ENCODE results near the gene PPP2R3B.
"Not testable (repeated sequence)": the region's sequence is repeated elsewhere in the genome, so short reads cannot be mapped to it uniquely, and the experiment has no call there.

Gene PPP2R3B

DNA sequence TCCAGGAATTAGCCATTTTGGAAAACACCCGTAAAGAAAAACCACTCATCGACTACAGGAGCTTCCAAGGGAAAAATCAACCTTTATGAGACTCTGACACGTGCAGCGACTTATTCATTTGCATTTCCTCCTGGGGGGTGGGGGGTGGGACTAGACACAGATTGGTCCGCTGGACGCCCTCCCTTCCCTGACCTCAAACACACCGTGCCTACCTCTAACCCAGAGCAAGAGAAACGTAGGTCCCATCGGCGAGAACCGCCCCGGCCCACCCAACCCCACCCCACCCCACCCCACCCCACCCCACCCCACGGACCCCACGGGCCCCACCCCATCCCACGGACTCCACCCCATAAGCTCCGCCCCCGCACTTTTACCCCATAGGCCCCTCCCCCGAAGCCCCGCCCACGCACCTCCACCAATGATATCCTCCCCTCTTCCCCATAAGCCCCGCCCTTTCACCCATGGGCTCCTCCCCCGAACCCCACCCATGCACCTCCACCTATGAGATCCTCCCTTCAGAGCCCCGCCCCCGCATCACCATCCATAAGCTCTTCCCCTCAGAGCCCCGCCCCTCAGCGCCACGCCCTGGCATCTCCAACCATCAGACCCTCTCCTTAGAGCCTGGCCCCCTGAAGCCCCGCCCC lies 69.2 kb downstream of the PPP2R3B start:
- no peak for DNase-seq

DNA sequence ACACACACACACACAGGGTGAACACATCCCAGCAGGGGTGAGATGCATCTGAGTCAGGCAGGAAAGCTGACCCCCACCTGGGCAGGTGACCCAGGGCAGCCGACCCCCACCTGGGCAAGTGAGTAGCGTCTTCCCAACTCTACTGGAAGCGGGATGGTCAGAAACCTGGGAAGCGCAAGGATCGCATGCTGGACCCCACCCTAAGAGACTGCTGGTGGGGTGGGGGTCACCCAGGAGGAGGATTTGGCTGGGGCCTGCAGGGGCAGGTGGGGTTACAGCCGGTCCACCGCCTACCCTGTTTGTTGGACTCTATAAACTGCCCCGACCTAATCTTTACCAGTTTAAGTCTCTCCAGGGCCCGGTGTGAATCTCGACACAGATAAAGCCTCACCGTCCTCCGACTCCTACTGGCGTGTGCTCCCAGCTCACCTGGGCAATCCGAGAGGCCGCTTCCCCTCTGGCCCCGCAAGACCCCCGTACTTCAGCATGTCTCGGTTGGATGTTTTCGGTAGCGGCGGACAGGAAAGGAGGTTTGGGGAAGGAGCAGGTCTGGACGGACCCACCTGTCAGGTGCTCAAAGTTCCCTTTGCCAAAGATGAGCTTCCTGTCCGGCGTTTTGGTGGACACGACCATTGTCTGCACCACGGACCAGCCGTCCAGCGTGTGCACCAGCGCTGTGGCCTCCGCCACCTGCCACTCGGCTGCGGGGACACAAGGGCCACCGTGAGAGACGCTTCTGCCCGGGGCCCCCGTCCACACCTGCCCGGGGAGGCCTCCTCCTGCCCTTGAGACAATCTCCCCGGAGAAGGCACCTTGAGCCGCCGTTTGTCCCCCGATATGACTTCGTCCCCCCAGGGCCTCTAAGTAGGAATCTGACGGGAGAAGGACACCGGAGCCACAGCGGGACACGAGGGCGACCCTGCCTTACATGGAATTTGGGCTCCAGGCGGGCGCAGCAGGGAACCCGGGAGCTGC lies 70.1 kb downstream of the PPP2R3B start:
- no peak for DNase-seq

DNA sequence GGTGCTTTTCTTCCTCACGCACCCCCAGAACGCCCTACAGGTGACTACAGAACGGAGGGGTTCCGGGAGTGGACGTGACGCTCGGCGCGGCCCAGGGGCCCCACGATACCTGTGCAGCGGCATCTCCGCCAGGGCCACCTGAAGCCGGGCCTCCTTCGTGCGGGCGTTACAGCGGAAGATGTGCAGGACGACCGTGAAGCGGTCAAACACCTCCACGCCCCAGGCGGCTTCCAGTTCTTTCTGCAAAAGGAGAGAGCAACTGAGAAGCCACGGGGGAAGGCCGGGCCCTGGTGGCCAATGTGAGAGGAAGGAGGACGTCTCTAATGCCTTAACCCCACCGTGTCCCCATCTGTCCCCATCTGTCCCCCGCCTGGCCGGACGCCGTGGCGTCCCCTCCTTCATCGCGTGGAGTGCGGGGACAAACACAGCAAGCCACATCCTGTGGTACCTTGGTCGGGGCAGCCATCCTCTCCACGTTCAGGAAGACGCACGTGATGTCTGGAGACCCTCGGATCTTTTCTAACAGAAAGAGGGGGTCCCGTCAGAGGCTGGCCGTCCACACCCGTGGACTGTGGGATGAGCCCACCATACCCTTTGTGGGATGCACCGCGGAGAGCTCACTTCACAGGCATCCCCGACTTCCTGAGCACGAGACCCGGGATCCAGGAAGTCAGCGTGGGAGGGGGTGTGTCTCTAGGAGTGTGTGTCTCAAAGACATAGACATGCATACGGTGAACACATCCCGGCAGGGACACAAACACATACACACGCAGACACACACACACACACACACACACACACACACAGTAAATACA lies 71.7 kb downstream of the PPP2R3B start:
- no peak for DNase-seq

DNA sequence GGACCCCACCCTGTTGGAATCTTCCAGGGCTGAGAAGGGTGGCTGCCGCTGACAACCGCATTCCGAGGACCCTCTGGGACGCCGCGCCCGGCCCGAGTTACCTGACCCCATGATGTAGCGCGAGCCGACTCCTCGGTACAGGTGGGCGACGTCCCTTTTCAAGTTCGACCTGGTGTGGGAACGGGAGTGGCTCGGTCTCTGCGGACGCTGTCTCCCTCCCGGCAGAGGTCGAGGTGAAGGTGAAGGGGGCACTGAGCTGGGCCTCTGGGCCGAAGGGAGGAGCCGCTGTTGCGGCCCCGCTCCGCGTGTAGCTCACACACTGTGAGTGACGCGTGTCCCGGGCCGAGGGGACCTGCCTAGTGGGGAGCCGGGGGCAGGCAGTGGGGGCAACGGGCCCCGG lies 72.7 kb downstream of the PPP2R3B start:
- no peak for DNase-seq

DNA sequence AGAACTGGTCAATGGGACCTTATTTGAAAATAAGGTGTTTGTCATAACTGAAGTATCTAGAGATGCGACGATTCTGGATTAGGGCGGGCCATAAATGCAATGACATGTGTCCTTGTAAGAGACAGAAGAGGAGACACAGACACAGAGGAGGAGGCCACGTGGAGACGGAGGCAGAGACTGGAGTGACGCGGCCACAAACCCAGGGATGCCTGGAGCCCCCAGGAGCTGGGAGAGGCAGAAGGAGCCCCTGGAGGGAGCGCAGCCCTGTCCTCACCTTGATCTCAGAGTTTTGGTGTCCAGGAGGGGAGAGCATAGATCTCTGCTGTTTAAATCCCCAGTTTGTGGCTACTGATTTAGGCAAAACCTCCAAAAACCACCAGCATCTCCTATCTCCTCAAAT lies 73.2 kb downstream of the PPP2R3B start:
- no peak for DNase-seq

DNA sequence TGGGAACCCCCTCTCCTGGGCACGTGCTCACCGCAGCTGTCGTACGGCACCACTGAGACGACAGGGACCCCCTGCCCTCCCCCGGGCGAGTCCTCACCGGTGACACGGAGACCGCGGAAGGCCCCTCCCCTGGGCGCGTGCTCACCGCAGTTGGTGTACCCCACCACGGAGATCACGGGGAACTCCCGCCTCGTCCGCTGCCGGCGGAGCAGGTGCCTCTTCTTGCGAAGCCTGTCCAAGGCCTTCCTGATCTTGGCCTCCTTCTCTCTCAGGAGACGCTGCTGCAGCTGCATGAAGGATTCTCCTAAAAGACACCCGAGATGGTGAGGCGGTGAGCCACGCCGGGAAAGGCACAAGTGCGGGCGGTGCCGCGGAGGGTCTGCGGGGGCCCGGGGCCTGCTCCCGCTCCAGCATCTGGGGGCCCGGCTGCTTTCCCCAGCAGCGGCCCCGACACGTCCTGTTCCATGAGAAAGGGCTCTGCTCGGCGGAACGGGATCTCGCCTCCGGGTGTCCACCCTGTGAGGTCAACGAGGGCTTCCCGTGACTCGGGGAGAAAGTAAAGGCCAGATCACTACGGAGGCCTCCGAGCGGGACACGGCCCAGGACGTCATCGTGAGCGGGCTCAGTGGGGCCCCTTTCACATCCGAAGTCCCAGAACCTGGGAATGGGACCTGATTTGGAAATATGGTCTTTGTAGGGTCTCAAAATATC lies 73.9 kb downstream of the PPP2R3B start:
- DNase-seq, result no peak

DNA sequence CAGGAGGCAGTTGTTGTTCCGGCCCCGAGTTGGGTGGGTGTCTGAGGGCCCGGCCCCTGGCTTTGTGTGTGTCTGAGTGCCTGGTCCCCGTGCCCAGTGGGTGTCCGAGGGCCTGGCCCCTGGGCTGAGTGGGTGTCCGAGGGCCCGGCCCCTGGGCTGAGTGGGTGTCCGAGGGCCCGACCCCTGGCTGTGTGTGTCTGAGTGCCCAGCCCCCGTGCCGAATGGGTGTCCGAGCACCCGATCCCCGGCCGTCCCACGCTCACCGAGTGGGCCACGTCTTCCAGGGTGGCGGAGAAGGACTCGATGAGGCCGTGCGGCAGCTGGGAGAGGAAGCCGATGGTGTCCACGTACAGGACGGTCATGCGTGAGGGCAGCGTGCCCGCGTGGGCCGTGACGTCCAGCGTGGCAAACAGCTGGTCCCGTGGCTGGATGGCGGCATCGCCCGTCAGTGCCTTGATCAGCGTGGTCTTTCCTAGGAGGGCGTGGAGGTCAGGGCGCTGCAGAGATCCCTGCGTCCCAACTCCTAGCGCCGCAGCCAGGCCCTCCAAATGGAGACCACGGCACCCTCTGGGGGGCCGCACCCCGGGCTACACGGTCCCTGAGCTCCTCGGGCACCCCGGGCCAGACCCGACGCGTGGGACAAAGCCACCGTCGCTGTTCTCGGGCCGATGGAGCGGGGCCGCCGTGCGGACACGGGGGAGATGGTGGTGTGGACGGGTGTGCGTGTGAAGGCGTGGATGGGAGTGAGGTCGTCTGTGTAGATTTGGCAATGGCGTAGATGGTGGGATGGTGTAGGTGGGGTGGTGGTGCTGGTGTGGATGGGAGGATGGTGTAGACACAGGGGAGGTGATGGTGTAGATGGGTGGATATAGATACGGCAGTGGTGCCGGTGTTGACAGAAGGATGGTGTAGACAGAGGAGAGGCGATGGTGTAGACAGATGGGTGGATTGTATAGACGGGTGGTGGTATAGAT lies 75.3 kb downstream of the PPP2R3B start:
- DNase-seq, result no peak

DNA sequence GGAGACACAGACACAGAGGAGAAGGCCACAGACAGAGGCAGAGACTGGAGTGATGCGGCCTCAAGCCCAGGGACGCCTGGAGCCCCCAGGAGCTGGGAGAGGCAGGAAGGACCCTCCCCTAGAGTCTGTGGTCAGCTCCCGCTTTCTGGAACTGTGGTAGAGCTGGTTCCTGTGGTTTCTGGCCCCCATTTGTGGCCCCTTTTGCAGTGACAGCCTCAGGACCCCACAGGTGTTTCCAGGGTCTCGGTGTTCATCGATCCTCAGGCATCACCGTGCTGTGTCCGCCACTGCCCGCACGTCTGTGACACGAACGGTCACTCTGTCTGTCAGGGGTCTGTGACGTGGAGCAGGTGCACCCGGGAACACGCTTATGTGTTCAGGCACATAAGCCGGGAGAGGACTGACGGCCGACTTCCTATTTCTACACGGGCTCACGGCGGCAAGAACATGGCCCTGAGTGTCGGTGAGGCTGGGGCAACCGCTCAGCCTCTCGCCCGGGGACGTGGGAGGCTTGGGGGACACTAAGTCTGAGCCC lies 76.0 kb downstream of the PPP2R3B start:
- no peak for DNase-seq

DNA sequence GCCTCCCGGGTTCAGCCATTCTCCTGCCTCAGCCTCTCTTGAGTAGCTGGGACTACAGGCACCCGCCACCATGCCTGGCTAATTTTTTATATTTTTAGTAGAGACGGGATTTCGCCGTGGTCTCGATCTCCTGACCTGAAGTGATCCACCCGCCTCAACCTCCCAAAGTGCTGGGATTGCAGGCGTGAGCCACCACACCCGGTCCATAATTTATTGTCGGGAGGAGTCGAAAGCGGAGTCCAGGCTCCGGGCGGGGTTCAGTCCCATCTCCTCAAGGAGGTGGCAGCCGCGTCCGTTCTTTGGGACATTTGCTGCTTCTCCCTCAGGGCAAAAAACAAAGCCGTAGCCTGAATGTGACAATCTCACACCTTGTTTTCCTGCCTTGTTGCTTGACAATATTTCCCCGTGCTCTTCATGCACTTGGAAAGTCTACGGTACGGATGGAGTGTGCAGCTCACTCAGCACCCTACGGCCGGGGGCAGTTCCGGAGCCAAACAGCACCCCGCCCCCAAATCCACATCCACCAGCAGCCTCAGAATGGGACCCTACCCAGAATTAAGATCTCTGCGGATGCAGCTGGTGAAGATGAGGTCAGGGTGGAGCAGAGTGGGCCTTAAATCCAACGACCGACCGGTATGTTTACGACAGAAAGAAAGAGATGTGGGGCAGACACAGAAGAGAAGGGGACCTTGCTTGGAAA lies 77.7 kb downstream of the PPP2R3B start:
- no peak for DNase-seq

DNA sequence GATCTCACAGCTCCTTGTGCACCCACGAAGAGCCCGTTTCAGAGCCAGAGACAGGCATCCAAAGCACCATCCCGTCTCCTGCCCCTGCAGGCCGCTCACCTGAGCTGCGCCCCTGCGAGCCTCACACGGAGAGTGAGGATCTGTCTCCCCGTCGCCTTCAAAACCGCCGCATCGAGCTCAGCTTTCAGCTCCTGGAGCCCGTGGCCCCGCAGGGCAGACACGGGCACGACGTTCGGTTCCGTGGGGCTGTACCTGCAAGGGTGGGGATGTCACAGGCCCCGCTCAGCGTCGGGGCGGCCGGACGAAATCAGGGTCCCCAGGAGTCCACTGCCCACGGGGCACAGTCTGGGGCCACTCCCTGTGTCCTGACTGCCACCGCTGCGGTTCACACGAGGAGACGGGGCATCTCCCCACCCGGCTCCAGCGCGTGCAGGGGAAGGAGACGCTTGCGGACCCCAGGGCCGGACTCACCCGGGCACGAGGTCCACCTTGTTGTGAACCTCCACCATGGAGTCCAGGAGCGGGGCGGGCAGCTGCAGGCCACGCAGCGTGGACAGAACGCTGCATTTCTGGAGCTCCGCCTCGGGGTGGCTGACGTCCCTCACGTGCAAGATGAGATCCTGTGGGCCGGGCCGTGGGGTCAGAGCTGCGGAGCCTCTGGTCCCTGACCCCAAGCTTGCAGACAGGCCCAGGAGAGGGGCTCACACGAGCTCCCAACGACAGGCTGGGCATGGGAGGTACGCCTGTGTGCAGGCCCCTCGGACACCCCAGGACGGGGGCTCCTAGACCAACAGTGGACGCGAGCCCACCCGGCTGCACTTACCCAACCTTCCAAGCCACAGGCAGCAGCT lies 79.2 kb downstream of the PPP2R3B start:
- no peak for DNase-seq

DNA sequence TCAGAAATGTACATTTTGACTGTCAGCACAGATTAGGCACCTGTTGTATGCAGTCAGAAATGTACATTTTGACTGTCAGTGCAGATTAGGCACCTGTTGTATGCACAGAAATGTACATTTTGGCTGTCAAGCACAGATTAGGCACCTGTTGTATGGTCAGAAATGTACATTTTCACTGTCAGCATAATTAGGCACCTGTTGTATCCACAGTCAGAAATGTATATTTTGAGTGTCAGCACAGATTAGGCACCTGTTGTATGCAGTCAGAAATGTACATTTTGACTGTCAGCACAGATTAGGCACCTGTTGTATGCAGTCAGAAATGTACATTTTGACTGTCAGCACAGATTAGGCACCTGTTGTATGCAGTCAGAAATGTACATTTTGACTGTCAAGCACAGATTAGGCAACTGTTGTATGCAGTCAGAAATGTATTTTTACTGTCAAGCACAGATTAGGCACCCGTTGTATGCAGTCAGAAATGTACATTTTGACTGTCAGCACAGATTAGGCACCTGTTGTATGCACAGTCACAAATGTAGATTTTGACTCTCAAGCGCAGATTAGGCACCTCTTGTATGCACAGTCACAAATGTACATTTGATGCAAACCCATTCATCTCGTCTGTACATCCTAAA lies 80.0 kb downstream of the PPP2R3B start:
- not testable (repeated sequence) for DNase-seq

DNA sequence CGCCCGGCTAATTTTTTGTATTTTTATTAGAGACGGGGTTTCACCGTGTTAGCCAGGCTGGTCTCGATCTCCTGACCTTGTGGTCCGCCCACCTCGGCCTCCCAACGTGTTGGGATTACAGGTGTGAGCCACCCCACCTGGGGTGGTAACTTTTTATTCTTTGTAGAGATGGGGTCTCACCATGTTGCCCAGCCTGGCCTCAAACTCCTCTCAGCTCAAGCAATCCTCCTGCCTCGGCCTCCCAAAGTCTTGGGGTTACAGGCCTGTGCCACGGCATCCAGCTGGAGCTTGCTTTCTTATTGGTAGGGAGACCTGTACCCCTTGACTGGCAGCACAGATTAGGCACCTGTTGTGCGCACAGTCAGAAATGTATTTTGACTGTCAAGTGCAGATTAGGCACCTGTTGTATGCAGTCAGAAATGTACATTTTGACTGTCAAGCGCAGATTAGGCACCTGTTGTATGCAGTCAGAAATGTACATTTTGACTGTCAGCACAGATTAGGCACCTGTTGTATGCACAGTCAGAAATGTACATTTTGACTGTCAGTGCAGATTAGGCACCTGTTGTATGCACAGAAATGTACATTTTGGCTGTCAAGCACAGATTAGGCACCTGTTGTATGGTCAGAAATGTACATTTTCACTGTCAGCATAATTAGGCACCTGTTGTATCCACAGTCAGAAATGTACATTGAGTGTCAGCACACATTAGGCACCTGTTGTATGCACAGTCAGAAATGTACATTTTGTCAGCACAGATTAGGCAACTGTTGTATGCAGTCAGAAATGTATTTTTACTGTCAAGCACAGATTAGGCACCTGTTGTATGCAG lies 80.7 kb downstream of the PPP2R3B start:
- not testable (repeated sequence) for DNase-seq

DNA sequence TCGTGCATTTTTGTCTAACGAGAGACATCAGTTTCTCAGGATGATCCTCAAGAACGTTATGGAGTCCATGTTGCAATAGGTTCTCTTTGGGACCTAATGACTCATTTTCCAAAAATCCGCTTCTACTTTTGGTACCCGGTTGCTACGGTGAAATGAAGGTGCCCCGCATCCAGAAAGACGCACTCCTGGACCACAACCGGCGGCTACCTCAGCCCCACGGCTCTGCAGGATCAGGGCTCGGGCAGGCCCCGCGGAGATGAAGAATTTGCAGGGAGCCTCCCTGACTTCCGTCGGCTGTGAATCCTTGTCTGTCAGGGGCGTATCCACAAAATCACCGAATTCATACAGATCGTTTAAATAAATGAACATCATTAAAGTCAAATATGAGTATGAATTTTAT lies 83.7 kb downstream of the PPP2R3B start:
- no peak for DNase-seq

DNA sequence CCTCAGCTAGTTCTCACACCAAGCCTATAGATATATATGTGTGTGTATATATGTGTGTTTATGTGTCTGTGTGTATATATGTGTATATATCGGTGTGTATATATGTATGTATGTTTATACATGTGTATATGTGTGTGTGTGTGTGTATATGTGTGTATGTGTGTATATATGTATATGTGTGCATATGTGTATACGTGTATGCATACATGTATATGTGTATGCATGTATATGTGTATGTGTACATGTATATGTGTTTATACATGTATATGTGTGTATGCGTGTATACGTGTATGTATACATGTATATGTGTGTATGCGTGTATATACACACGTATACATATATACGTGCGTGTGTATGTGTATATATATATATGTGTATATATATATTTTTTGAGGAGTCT lies 86.4 kb downstream of the PPP2R3B start:
- no peak for DNase-seq

DNA sequence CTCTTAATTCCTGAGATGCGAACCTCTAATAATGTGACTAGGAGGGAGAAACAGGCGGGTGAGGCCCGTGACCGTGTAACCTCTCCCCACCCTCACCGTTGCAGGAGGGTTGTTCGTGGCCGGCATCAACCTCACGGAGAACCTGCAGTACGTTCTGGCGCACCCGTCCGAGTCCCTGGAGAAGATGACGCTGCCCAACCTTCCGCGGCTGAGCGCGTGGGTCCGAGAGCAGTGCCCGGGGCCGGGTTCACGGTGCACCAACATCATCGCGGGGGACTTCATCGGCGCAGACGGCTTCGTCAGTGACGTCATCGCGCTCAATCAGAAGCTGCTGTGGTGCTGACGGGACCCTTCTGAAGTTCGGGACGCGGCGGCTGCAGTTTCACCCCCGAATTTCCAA lies 87.7 kb downstream of the PPP2R3B start:
- no peak for DNase-seq

DNA sequence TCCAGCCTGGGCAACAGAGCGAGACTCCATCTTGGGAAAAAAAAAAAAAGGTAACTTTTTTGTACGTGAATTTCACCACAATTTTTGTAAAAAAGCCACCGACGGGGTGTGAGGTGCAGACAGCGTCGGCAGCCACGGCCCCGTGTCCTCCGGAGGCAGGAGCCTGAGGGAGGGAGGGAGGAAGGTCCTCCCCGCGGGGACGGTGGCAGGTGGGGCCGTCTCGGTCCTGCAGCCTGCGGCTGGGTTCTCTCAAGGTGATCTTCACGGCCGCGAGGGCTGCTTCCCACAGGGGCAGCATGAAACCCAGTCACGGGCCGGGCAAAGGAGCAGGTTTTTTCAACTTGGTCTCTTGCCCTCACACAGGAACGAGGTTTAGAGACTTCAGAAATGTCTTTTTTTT lies 91.6 kb downstream of the PPP2R3B start:
- no peak for DNase-seq

DNA sequence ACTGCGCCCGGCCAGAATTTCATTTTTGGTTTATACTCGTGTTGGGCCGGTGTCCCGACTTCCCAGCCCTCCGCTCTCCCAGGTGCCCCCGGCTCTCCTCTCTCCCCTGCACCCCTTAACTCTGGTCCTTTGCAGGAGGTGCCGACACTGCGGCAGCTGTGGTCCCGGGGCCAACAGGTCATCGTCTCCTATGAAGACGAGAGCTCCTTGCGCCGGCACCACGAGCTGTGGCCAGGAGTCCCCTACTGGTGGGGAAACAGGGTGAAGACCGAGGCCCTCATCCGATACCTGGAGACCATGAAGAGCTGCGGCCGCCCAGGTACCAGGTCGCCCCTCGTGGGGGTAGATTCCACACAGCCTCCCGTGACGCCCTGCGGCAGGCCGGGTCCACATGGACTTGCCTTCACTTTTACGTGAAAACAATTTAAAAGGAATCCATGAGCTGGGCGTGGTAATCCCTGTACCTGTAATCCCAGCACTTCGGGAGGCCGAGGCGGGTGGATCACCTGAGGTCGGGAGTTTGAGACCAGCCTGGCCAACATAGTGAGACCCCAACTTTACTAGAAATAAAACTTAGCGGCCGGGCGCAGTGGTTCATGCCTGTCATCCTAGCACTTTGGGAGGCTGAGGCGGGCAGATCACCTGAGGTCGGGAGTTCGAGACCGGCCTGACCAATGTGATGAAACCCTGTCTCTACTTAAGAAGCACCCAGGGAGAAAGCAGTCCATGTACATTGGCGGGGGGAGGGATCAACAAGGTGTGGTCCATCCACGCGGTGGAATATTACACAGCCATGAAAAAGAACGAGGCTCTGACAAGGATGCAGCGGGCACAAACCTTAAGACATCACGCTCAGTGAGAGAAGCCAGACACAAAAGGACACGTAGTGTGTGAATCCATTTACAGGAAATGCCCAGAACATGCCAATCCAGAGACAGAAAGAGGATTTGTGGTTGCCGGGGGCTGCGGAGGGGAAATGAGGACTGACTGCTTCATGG lies 93.5 kb downstream of the PPP2R3B start:
- DNase-seq, result no peak
